Measurements from ENCODE around the gene GNAL. TPM values are rescaled to one million over a fixed set of nuclear protein-coding genes. Genes with fewer than 3 reads are reported as not detected.

The GNAL gene
- total and polyA plus RNA-seq, 7 donors: 0.90 to 30.8 (median 5.5) TPM

DNA sequence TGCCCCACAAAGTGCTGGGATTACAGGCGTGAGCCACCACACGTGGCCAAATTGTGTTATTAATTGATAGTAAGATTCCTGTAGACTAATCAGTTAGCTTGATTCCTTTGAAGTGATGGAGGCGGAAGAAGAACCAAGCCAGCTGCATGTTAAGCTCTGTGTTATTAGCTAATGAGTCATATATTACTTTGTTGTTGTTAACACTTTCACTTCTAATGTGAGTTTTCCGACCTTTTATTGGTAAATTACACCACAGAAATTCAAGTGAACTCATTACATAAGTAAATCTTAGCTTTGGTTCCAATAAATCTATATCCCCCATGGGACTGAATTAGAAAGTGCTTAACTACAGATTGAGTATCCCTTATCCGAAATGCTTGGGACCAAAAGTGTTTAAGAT is 182.4 kb downstream of the GNAL start:
- TF ChIP-seq, protein P1, sequence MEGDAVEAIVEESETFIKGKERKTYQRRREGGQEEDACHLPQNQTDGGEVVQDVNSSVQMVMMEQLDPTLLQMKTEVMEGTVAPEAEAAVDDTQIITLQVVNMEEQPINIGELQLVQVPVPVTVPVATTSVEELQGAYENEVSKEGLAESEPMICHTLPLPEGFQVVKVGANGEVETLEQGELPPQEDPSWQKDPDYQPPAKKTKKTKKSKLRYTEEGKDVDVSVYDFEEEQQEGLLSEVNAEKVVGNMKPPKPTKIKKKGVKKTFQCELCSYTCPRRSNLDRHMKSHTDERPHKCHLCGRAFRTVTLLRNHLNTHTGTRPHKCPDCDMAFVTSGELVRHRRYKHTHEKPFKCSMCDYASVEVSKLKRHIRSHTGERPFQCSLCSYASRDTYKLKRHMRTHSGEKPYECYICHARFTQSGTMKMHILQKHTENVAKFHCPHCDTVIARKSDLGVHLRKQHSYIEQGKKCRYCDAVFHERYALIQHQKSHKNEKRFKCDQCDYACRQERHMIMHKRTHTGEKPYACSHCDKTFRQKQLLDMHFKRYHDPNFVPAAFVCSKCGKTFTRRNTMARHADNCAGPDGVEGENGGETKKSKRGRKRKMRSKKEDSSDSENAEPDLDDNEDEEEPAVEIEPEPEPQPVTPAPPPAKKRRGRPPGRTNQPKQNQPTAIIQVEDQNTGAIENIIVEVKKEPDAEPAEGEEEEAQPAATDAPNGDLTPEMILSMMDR (IDR thresholded peaks at IDR 0.05): no peak
- intact Hi-C loops (cut with DNase I): loop anchor here in 1 of 2 donors (10.0 kb wide), 1 partner anchor 217 kb away; no protein-coding TSS in a partner anchor
- Histone ChIP-seq H3K9me3 (no peaks in the 10 kb centered on the region), H3K4me3 (no peak overlapping the region), H3K36me3 (ENCODE audit: insufficient read depth in 1 of 2, low read depth in 1 of 2) (peaks cover 0 to 86% of the 10 kb centered on the region in 2 donors), H3K4me1 (peaks cover 5% of the 10 kb centered on the region), H3K27ac (peak overlapping the region; percentile 54), H3K27me3 (ENCODE audit: insufficient read depth in 3 of 3, low read length in 2 of 3) (no peaks in the 10 kb centered on the region)
- ATAC-seq (no peak), DNase-seq (no peak)
- WGBS, 3 donors: 63 to 76% (median 70%) methylated on average over 5 of the region's 5 CpGs

DNA sequence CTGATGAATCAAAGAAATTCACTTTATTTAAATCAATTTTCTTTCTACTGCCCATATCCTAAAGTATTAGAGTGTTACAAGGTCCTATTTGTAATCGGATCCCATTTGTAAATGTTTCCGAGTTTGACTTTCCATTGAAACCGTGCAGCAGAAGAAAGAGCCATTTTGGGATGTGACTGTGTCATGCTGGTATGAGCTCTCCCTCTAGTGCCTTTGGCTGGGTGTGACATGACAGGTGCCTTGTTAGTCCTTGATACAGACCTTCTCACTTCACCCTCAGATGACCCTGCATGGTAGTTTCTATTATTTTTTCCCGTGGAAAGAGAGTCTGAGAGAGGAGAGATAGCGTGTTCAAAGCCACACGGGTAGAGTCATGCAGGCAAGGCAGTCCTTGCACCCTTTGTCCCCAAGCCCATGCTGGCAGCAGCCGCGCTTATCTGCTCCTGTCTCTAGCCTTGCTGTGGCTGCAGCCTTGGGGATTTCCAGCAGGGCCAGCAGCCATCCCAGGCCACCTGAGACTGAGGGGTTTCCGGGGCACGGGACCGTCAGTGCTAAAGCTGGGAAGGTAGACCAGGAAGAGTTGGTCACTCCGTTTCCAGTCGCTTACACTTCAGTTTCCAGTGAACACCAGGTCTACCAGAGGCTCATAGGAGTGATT is 183.5 kb downstream of the GNAL start:
- intact Hi-C loops (cut with DNase I): loop anchor here (1.0 to 10.0 kb wide), 4 partner anchors 139 to 218 kb away; no protein-coding TSS in a partner anchor

DNA sequence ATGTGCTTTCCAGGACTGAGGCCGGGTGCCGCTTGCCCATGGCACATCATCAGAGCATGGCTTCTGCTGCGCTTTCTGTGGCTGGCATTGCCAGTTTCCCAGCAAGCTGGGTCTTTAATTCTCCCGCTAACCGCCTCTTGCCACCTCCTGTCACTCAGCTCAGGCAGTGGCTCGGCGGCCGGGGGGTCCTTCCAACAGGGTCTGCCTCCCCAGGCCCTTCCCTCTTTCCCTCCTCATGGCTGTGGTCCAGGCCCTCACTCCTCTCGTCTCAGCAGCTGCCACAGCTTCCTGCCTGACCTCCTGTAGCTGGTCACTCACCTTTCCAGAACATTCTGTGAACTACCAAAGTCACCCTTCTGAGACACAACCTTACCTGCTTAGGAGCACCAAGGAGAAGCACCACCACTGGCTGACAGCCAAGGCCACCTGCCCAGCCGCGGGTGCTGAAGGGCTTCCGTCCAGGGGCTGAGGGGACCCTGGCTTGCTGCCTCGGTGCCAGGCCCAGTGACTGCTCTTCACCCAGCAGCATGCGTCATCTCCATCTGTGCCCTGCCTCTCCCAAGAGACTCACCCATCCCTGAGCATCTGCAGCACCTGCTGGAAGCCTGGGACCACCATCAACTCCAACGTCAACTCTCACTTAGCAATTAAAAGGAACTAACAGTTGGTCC is 184.7 kb downstream of the GNAL start:
- no peak overlapping the region for H3K4me3 ChIP-seq
- intact Hi-C loops (cut with DNase I): loop anchor here (2.0 to 10.0 kb wide), 3 partner anchors 141 to 219 kb away; no protein-coding TSS in a partner anchor
- H3K27me3 ChIP-seq (ENCODE audit: insufficient read depth in 3 of 3, low read length in 2 of 3): no peaks in the 10 kb centered on the region
- no peak for ATAC-seq
- TF ChIP-seq, protein P1 (IDR thresholded peaks at IDR 0.05): no peak
- H3K9me3 ChIP-seq: no peaks in the 10 kb centered on the region
- no peak for DNase-seq
- H3K4me1 ChIP-seq: peaks cover 5% of the 10 kb centered on the region
- WGBS, 3 donors: 75 to 84% (median 78%) methylated on average over 15 of the region's 15 CpGs
- no peak overlapping the region for H3K27ac ChIP-seq
- peaks cover 0 to 89% of the 10 kb centered on the region in 2 donors for H3K36me3 ChIP-seq (ENCODE audit: insufficient read depth in 1 of 2, low read depth in 1 of 2)

More for the DNA sequence above, 183.5 kb downstream of the GNAL start:
- ATAC-seq: peak; percentile 98 to 99 (median 98)
- Histone ChIP-seq H3K27ac (peak overlapping the region; percentile 54), H3K4me1 (peaks cover 5% of the 10 kb centered on the region), H3K27me3 (ENCODE audit: insufficient read depth in 3 of 3, low read length in 2 of 3) (no peaks in the 10 kb centered on the region), H3K36me3 (ENCODE audit: insufficient read depth in 1 of 2, low read depth in 1 of 2) (peaks cover 0 to 88% of the 10 kb centered on the region in 2 donors), H3K9me3 (no peaks in the 10 kb centered on the region), H3K4me3 (no peak overlapping the region)
- 35 to 53% (median 39%) methylated on average over 13 of the region's 13 CpGs for WGBS, 3 donors
- TF ChIP-seq, protein P1 (IDR thresholded peaks at IDR 0.05): peak; percentile 60
- DNase-seq: no peak

DNA sequence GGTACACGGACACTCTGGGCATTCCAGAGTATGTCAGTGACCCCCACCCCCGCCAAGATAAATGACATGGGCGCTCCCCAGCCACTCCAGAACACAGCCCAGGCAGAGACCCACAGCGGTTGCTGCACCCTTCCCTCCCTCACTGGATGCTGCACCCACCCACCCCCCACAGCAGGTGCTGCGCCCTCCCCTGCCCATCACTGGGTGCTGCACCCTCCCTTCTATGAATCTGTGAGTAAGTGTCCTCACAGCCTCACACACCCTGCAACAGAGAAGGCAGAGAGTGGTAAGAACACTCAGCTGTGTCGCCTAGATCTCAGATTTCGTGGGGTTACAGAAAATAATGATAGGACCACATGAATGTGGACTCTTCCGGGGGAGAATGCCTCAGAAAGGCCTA is 185.6 kb downstream of the GNAL start:
- intact Hi-C loops (cut with DNase I): loop anchor here in 1 of 2 donors (10.0 kb wide), 1 partner anchor 220 kb away; no protein-coding TSS in a partner anchor
- no peak for ATAC-seq
- 86 to 92% (median 86%) methylated on average over 8 of the region's 8 CpGs for WGBS, 3 donors

More for the DNA sequence above, 185.6 kb downstream of the GNAL start:
- Histone ChIP-seq H3K9me3 (no peaks in the 10 kb centered on the region), H3K4me3 (no peak overlapping the region), H3K27me3 (ENCODE audit: insufficient read depth in 3 of 3, low read length in 2 of 3) (no peaks in the 10 kb centered on the region), H3K4me1 (peaks cover 5% of the 10 kb centered on the region), H3K36me3 (ENCODE audit: insufficient read depth in 1 of 2, low read depth in 1 of 2) (peaks cover 0 to 89% of the 10 kb centered on the region in 2 donors), H3K27ac (no peak overlapping the region)
- TF ChIP-seq, protein P1 (IDR thresholded peaks at IDR 0.05): no peak
- DNase-seq: no peak

Data from psoas muscle (tissue), 8 donors.